GM21528 (cell line): ENCODE measurements around the gene USP53.
"Not testable (repeated sequence)": the region's sequence is repeated elsewhere in the genome, so short reads cannot be mapped to it uniquely, and the experiment has no call there.

Experiments
- ATAC-seq: cut with Tn5 transposase; IDR thresholded peaks from one replicate; pipeline ENCODE4 v1.9.1; 2021; ENCODE audit warnings: mild to moderate bottlenecking, moderate library complexity; ENCODE audit not compliant: unreplicated experiment, low FRiP score

Gene USP53

GRCh38 chr4:119266153-119266552, 53.6 kb downstream of the USP53 start:
- ATAC-seq: no peak

GRCh38 chr4:119268466-119268865, 56.0 kb downstream of the USP53 start:
- ATAC-seq: no peak

- ATAC-seq: no peak
These were observed 59.0 kb downstream of the USP53 start for GRCh38 chr4:119271361-119272085.

- not testable (repeated sequence) for ATAC-seq
These were observed 67.0 kb downstream of the USP53 start for GRCh38 chr4:119279541-119279940.

- not testable (repeated sequence) for ATAC-seq
These were observed 67.4 kb downstream of the USP53 start for GRCh38 chr4:119279945-119280344.

- no peak for ATAC-seq
These were observed 68.9 kb downstream of the USP53 start for GRCh38 chr4:119281393-119281792.

GRCh38 chr4:119284876-119285780, 72.6 kb downstream of the USP53 start:
- peak; percentile 72 for ATAC-seq

GRCh38 chr4:119286377-119287002, 74.0 kb downstream of the USP53 start:
- ATAC-seq: no peak

- ATAC-seq: no peak
These were observed 76.8 kb downstream of the USP53 start for GRCh38 chr4:119289313-119289712.

GRCh38 chr4:119290598-119290997, 78.1 kb downstream of the USP53 start:
- ATAC-seq: no peak

GRCh38 chr4:119296356-119296755, 83.8 kb downstream of the USP53 start:
- ATAC-seq: no peak

GRCh38 chr4:119297795-119298194, 85.3 kb downstream of the USP53 start:
- ATAC-seq: no peak

- ATAC-seq: no peak
These were observed 86.8 kb downstream of the USP53 start for GRCh38 chr4:119299260-119299671.

GRCh38 chr4:119299741-119300100, 87.2 kb downstream of the USP53 start:
- peak; percentile 68 for ATAC-seq

GRCh38 chr4:119300101-119300978, 87.8 kb downstream of the USP53 start:
- peak; percentile 97 for ATAC-seq

- ATAC-seq: no peak
These were observed 89.7 kb downstream of the USP53 start for GRCh38 chr4:119302073-119302832.

- no peak for ATAC-seq
These were observed 91.2 kb downstream of the USP53 start for GRCh38 chr4:119303587-119304305.

GRCh38 chr4:119304431-119304830, 91.9 kb downstream of the USP53 start:
- no peak for ATAC-seq

- no peak for ATAC-seq
These were observed 95.1 kb downstream of the USP53 start for GRCh38 chr4:119307606-119308005.
